GM21825 (cell line): ENCODE results near the gene LYPD6B.

Experiments
- ATAC-seq: cut with Tn5 transposase; IDR thresholded peaks from one replicate; pipeline ENCODE4 v1.9.1; 2021; ENCODE audit warnings: mild to moderate bottlenecking, moderate library complexity; ENCODE audit not compliant: unreplicated experiment

LYPD6B gene

GRCh38 chr2:149070681-149071320 lies 32.3 kb downstream of the LYPD6B start:
- no peak for ATAC-seq

GRCh38 chr2:149075105-149075504 lies 36.6 kb downstream of the LYPD6B start:
- no peak for ATAC-seq

GRCh38 chr2:149075853-149076252 lies 37.4 kb downstream of the LYPD6B start:
- ATAC-seq = no peak

- no peak for ATAC-seq
Observed at GRCh38 chr2:149076863-149077412, 38.4 kb downstream of the LYPD6B start.

DNA sequence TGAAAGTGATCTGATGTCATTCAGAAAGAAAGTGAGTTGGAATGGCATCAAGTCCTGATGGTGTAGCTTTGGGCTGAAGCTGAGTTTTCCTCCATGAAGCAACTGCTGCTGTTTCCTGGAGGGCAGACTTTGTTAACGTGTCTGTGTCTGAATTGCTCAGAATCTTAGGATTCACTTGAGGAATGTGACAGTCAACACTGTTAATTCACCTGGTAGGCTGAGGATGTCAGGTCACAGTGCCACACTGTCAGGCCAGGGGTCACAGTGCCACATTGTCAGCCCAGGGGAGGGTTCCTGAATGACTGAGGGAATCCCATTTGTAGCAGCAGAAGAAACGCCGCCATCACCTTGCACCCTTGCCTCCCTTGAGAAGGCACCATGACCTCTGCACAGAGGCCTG lies 39.4 kb downstream of the LYPD6B start:
- no peak for ATAC-seq

- no peak for ATAC-seq
Observed at GRCh38 chr2:149080099-149080498, 41.6 kb downstream of the LYPD6B start.

DNA sequence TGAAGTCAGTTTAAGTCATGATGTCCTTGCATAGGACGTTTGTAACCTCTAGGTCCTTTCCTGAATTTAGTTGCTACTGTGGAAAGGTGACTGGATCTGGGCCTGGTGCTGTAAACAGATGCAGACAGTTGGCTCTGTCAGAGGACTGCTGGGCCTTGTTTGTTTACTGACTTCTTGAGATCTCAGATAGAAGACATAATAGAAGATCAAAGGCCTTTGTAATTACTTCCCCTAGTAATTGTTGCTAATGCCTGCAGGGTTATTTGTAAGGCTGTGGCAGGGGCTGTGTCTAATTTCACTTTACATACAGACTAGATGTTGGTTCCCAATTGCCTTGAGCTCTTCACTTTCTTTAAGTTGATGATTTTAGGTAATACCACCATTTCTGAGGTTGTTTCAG lies 42.5 kb downstream of the LYPD6B start:
- no peak for ATAC-seq

GRCh38 chr2:149082079-149082478 lies 43.6 kb downstream of the LYPD6B start:
- ATAC-seq = no peak

DNA sequence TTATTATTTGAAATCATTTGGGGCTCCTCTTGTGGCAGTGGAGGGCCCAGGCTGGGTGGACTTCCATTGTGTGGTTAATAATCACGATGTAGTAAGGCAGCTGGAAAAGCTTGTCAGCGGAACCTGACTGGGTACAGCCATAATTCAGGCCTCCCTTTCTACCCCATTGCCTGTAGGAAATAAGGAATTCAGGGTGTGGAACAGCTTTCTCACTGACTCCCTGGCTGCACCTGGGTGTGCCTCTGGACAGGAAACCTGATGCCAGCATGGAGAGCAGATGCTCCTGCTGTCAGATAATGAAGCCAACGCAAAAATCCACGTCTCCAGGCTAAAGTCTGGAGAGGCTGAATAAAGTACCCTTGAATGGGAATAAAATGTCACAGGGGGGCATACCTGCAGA lies 44.2 kb downstream of the LYPD6B start:
- ATAC-seq = no peak

- no peak for ATAC-seq
Observed at GRCh38 chr2:149084924-149085795, 46.7 kb downstream of the LYPD6B start.

DNA sequence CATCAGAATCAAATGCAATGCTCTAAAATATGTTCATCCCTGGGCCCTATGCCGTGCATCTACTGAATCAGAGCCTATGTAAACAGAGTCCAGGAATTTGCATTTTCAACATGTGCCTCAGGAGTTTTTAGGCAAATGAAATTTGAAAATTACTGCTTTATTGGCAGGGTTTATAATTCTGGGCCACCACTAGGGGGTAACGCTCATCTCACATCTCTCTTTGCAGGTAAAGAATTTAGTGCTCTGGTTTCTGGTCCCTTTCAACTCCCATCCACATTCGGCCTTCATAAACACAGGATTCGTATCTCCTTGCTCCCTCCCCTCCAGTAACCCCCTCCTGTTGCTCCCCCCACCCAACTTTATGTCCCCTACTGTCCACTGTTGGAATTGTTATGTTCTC lies 49.3 kb downstream of the LYPD6B start:
- ATAC-seq = no peak

DNA sequence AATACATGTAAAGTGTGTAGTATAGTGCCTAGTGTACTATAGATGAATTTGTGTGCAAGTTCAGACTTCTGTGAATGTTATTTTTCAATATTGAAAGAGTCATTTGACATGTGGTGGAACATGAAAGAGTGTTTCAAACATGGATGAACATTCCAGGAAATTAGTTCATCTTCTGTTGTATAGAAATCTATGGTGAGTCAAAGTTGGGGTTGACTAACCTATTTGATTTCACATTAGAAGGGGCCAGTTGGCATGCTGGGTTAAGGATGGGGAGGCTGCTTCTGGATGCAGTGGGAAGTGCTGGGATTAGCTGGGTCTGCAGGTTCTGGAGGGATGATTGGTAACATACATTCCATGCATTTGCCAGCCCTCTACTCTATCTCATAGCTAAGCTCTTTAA lies 50.6 kb downstream of the LYPD6B start:
- no peak for ATAC-seq

GRCh38 chr2:149090706-149091105 lies 52.2 kb downstream of the LYPD6B start:
- ATAC-seq = no peak

- ATAC-seq = no peak
Observed at GRCh38 chr2:149093579-149093978, 55.1 kb downstream of the LYPD6B start.

DNA sequence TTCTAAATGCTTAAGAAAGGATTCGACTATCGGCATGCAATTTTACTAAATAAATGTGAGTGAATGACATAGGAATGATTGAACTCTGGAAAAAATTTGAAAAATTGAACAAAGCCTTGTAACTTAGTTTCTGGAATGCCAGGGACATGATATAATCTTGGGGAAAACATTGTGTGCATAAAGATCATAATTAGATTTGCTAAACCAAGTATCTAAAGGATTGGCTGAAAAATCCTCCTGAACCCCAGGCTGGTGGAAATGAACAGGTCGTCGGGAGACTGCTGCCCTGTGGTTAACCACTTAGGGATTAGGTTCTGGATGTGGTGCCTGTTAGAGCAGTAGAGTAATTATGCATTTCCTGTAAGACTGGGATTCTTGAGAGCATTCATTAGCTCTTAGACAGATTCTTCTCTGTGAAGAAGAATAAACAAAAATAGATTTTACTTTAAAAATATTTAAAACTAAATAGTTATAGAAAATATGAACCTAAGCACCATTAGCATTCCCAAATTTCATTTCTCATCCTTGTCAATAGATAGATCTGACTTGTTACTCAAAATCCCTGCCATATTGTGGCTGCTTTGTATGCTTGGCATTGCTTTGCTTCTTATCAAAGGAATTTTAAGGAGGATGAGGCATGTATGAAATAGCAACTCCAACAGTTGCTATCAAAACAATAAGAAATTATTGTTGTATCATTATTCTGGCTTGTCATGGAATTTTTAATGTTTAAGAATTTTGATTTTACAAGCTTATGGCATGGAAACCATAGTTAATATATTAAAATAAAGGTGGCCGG lies 55.9 kb downstream of the LYPD6B start:
- no peak for ATAC-seq

- ATAC-seq = no peak
Observed at GRCh38 chr2:149098701-149099100, 60.2 kb downstream of the LYPD6B start.

DNA sequence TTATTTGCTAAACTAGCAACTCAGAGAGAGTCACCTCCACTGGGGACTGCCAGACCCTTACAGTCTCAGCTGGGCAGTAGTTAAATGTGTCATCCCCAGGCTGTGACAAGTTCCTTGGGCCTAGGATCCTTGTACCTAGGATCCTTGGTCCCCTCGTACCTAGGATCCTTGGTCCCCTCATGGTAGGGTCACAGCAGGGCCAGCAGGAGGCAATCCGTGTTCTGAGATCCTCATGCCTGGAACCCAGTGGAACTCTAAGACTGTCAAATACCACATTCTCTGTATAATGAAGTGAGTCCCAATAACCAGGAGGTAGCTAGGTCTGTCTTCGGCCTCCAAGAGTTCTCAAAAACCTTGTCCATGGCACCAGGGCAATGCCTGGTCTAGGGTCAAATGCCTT lies 60.8 kb downstream of the LYPD6B start:
- no peak for ATAC-seq

DNA sequence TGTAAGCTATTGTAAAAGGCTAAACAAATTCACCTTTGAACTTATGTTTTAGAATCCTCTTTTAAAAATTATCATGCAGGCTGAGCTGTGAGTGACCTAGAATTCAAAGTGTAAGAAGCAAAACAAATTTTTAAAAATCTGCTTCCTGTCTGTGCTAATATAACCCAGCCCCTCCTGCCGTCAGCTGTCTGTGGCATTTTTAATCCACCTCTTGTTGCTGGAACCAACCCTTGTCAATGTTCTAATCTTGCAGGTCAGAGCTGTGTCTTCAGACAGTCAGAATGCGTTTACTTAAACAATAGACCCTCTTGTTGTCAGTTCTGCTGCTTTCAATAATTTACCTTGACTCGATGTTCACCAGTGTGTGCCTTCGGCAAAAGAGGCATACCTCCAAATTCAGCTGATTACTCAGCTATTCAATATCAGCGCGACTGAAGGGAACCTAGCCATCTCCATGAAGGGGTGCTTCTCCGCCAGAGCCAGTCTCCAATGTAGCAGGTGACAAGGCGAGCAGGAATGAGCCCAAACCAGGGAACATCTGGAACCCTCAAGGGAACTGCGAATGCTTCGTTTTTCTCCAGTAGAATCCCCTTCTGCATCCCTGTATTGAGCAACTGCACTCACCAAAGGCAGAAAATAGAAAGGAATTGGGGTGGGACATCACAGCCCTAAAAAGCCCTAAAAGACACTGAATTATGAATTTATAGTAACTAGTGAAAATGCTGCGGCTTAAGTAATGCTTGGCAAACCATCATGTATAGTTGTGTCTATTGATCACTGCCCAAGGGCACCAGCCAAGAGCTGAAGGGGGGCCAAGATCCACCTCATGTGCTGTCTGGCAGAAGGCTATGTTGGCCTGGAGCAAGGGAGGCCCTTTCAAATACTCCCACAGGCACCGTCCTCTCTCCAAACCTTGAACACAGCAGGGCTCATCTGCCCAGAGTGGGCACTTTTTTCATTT lies 62.5 kb downstream of the LYPD6B start:
- no peak for ATAC-seq

GRCh38 chr2:149101818-149102217 lies 63.3 kb downstream of the LYPD6B start:
- no peak for ATAC-seq

- ATAC-seq = no peak
Observed at GRCh38 chr2:149103081-149103620, 64.7 kb downstream of the LYPD6B start.
